Breast epithelium (tissue), 3 donors: ENCODE results near the gene C6orf89.

Experiments
- CTCF ChIP-seq, 3 donors: fragments of 450-650 bp; IDR thresholded peaks; one replicate each; pipeline ENCODE4 v1.5.1; 2016 to 2017; ENCODE audit warnings: antibody characterized with exemption in 3 of 3, mild to moderate bottlenecking in 3 of 3, moderate library complexity in 3 of 3
- POLR2A ChIP-seq: fragments of 450-650 bp; IDR thresholded peaks from one replicate; pipeline ENCODE4 v1.6.1; 2016; ENCODE audit warnings: antibody characterized with exemption, mild to moderate bottlenecking, moderate library complexity

- TF ChIP-seq CTCF (IDR thresholded peaks at IDR 0.05) (no peak), POLR2A (no peak)
Measured at GRCh38 chr6:36917541-36918193, 31.9 kb downstream of the C6orf89 start.
